Muscle of back (tissue), 11 donors: ENCODE results near the gene PEX7. TPM values are rescaled to one million over a fixed set of nuclear protein-coding genes. Genes with fewer than 3 reads are reported as not detected.
"Not testable (repeated sequence)": the region's sequence is repeated elsewhere in the genome, so short reads cannot be mapped to it uniquely, and the experiment has no call there.

Experiments used
- DNase-seq, 3 donors: peaks; one replicate each; pipeline versions ENCODE4 v3.0.0 to v3.0.0-alpha.2; 2013
- polyA plus RNA-seq, 10 donors: library from polyadenylated mRNA; unstranded; fragments of 120-200 nt; gene quantifications; one replicate each; pipeline ENCODE4 v1.2.1, GENCODE V29; 2013; ENCODE audit not compliant: insufficient read length in 10 of 10

PEX7 gene
- polyA plus RNA-seq, 10 donors, result 5.7 to 10.0 (median 8.1) TPM

GRCh38 chr6:136947037-136947436, 124.6 kb downstream of the PEX7 start:
- DNase-seq, result no peak

GRCh38 chr6:136949957-136950356, 127.6 kb downstream of the PEX7 start:
- DNase-seq, result not testable (repeated sequence)

DNA sequence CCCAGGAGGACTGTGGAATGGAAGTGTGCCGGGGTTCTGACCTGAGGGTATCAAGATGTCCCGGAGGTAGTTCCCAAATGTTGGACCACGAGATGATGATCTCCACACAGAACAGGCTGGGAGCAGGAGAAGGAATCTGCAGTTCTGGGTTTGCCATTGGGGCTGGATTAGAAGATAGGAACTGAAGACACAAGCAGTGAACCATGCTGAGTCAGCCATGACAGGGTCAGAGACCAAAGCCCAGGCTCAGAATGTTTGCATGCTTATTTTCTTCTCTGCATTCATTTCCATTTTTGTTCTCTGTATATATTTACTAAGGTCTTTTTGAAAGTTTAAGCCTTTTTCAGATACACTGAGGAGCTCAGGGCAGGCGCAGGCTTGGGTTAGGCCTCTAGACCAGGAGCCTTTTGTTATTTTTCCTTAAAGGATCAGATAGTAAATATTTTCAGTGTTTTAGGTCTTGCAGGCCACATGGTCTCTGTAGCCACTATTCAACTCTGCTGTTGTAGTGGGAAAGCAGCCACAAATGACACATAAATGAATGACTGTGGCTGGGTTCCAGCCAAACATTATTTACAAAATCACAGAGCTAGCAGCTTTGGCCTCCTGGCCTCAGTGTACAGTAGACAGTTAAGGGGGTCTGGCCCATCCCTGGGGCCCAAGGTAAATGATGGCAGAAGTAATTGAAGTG, 128.2 kb downstream of the PEX7 start:
- no peak for DNase-seq

GRCh38 chr6:136952714-136953260, 130.4 kb downstream of the PEX7 start:
- DNase-seq, result no peak

DNA sequence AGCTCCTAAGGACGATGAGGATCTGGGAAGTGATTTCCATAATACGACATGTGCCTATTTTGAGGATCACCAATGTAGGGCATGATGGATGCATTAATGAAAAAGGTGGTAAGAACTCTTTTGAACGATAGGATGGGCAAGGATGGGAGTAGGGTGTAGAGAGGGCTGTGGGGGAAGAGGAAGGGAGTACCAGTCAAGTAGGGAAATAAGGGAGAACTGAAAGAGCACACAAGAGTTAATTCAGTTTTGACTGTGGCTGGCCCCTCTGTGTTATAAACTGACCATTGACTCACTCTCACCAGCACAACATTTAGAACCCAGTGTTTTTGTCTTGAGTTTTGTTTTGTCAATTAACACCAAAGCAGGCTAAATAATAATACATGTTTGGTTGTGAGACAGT, 132.7 kb downstream of the PEX7 start:
- no peak for DNase-seq

DNA sequence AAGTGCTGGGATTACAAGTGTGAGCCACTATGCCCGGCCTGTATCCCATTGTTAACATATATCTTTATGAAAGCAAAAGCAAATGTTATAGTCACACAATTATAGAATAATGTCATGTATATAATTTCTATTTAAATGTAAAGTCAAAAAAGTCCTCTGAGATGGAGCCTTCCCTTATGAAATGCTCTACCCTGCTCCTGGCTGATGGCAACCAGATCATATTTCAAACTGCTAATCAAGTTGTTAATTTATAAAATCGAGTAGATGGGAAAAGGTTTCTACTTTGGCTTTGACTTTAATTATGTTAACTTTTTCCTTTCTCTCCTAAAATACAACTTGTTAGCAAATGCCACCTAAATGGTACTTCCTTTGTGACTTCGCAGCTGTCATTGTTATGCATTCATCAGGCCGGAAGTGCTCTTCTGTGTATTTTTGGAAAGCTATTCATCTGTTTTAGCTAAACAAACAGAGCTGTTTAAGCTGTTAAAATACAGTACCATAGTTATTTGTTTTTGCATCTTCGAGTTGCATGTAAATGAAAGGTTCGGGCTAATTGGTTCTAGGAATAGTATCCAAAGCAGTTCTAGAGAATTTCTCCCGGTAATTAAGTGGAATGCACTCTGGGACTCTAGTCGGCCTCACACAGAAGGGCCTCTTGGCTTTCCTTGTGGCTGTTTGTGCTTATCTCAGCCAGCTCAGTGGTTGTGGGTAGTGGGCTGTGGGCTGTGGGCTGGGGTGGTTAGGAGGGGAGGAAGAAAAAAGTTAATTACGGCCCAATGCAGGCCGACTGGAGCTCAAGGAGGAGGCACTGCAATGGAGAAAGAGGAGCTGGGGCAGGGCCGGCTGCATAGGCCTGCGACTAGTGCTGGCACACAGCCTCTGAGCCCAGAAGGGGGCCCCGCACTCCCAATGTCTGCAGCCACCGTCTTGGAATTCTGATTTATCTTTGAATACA, 134.5 kb downstream of the PEX7 start:
- DNase-seq, result peak in 1 of 3 donors; percentile 11

- DNase-seq, result no peak
Observed at GRCh38 chr6:136958168-136958567, 135.8 kb downstream of the PEX7 start.

DNA sequence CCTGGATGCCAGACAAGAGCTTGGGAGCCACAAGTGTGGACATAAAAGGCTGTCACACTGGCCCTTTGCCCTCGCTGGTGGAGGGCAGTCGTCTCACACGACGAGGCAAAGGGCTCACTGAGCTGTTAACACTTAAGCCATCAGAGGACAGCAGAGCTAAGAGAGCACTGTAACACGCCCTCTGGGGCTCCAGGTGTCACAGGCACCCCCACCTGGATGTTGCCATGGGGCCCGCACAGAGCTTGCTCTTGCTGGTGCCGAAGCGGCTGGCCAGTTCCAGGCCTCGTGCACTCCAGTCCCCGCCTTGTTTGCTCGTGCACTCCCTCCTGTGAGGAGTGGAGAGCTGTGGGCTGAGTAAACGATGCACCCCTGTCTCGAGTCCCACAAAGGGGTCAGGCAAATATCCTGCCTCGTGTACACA, 137.1 kb downstream of the PEX7 start:
- no peak for DNase-seq

- not testable (repeated sequence) for DNase-seq
Observed at GRCh38 chr6:136959935-136960334, 137.5 kb downstream of the PEX7 start.

DNA sequence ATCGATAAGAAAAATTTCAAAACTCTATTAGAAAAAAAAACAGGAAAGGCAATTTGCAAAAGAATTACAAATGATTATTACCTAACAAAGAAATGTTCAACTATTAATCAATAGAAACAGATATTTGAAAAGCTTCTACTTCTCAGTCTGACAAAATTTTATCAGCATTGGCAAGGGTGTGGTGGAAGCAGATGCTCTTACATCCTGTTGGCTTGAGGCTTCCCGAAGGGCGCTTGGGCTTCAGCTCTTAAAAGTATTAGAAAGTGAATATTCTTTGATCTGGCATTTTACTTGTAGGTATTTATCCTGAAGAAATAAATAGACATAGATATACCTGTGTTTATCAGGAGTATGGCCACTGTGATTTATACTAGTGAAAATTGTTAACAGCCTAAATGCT, 138.4 kb downstream of the PEX7 start:
- DNase-seq, result no peak

GRCh38 chr6:136961848-136962247, 139.5 kb downstream of the PEX7 start:
- DNase-seq, result no peak

DNA sequence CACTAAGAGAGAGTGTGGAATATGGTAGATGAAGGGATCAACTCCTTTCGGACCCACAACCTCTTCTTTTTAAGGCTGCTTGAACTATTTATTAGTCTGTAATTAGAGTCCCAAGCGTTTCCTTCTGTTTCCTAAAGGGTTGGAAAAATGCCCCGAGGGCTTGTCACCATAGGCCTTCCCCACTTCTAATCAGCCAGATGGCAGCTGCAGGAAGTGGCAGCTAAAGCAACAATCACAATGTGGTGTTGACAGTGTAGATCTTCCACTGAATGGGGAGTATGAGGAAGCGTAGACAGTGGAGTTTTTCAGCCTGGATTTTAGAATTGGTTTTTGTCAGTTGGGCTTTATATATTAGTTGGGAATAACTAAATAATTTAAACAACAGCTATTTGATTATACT, 140.3 kb downstream of the PEX7 start:
- peak in 2 of 3 donors; percentile 9 to 21 for DNase-seq

- DNase-seq, result no peak
Observed at GRCh38 chr6:136963259-136963658, 140.9 kb downstream of the PEX7 start.

Other genes with a start within 250 kb of the PEX7 start
- 1 to 10 TPM; 1.9 to 4.3 (median 2.5) TPM for gene MAP3K5, start 30.1 kb upstream of the PEX7 start, polyA plus RNA-seq
- gene SLC35D3, start 99.7 kb downstream of the PEX7 start, polyA plus RNA-seq, result under 1 TPM in 4 of 10 donors, not detected in 6; 0.05 to 0.22 (median 0.17) TPM
- 10 to 100 TPM; 23.1 to 40.7 (median 27.9) TPM for gene IL20RA, start 222.4 kb downstream of the PEX7 start, polyA plus RNA-seq